ENCODE results near the gene RAPGEF1.

The RAPGEF1 gene

GRCh38 chr9:131650254-131650653, 89.6 kb downstream of the RAPGEF1 start:
- Histone ChIP-seq H3K4me3 (replicated peaks; ENCODE audit: insufficient read depth, low read length) (no peak overlapping the region), H3K27me3 (ENCODE audit: insufficient read depth, poor library complexity, severe bottlenecking) (no peaks in the 10 kb centered on the region), H3K27ac (replicated peaks) (peak overlapping the region; percentile 51)
- peak in 1 of 2 experiments; percentile 60 for DNase-seq (ENCODE audit: low read depth in 1 of 2, low spot score in 1 of 2)
- TF ChIP-seq SPI1 (IDR thresholded peaks at IDR 0.05; ENCODE audit: borderline replicate concordance, low read depth) (peak; percentile 51; the same call in 1 of the 2 replicates), REST (IDR thresholded peaks at IDR 0.05; ENCODE audit: insufficient replicate concordance, low read depth) (no peak)

- no peak for DNase-seq (ENCODE audit: low read depth in 1 of 2, low spot score in 1 of 2)
- TF ChIP-seq GABPA (IDR thresholded peaks at IDR 0.05; ENCODE audit: low read depth) (no peak), CTCF (IDR thresholded peaks at IDR 0.05; ENCODE audit: insufficient read depth, low read length) (no peak), REST (IDR thresholded peaks at IDR 0.05; ENCODE audit: insufficient replicate concordance, low read depth) (no peak)
- Histone ChIP-seq H3K27me3 (ENCODE audit: insufficient read depth, poor library complexity, severe bottlenecking) (no peaks in the 10 kb centered on the region), H3K4me3 (replicated peaks; ENCODE audit: insufficient read depth, low read length) (no peak overlapping the region), H3K27ac (replicated peaks) (peak overlapping the region; percentile 47)
These were observed 90.2 kb downstream of the RAPGEF1 start for GRCh38 chr9:131649646-131650045.

- no peak for DNase-seq (ENCODE audit: low read depth in 1 of 2, low spot score in 1 of 2)
- no peak overlapping the region for H3K4me3 ChIP-seq (replicated peaks; ENCODE audit: insufficient read depth, low read length)
- H3K27ac ChIP-seq (replicated peaks) = peak overlapping the region; percentile 25; the same call in 1 of the 2 replicates
- TF ChIP-seq REST (IDR thresholded peaks at IDR 0.05; ENCODE audit: insufficient replicate concordance, low read depth) (no peak), SPI1 (IDR thresholded peaks at IDR 0.05; ENCODE audit: borderline replicate concordance, low read depth) (no peak), POLR2AphosphoS5 (IDR thresholded peaks at IDR 0.05; ENCODE audit: low read depth) (no peak), CTCF (IDR thresholded peaks at IDR 0.05; ENCODE audit: insufficient read depth, low read length) (no peak), GABPA (IDR thresholded peaks at IDR 0.05; ENCODE audit: low read depth) (no peak)
- no peaks in the 10 kb centered on the region for H3K27me3 ChIP-seq (ENCODE audit: insufficient read depth, poor library complexity, severe bottlenecking)
These were observed 94.6 kb downstream of the RAPGEF1 start for GRCh38 chr9:131645078-131645776.
